MM.1S (cell line): ENCODE results near the gene SPINK6.

Source experiments
- EZH2phosphoT487 ChIP-seq: fragments of 300-600 bp; sonication (generic); IDR thresholded peaks from 2 replicates; pipeline ENCODE4 v1.6.1; 2018; ENCODE audit warnings: antibody characterized with exemption, low read length
- TF ChIP-seq, protein P1 (sequence below): fragments of 300-600 bp; sonication (generic); IDR thresholded peaks from 2 replicates; pipeline ENCODE4 v1.5.1; 2016; ENCODE audit warnings: antibody characterized with exemption, low read length, mixed read lengths

DNA sequence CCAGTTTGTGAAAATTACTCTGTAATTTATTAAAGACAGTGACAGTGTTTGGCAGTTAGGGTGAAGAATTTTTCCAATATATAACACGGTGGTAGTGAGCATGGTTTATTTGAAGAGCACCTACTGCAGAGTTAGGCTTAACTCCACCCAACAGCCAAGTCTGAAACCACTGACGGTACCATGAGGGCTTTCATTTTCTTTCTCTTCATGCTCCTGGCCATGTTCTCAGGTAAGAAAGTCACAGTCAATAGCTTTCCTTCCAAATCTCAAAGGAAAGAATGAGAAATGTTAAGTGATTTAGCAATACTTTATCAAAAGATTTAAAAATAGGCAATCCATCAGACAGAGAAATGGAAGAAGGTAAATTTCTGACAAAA, 35.6 kb downstream of the SPINK6 start, which contains the start of gene MARCOL:
- no peak for TF ChIP-seq EZH2phosphoT487
- TF ChIP-seq, protein P1, sequence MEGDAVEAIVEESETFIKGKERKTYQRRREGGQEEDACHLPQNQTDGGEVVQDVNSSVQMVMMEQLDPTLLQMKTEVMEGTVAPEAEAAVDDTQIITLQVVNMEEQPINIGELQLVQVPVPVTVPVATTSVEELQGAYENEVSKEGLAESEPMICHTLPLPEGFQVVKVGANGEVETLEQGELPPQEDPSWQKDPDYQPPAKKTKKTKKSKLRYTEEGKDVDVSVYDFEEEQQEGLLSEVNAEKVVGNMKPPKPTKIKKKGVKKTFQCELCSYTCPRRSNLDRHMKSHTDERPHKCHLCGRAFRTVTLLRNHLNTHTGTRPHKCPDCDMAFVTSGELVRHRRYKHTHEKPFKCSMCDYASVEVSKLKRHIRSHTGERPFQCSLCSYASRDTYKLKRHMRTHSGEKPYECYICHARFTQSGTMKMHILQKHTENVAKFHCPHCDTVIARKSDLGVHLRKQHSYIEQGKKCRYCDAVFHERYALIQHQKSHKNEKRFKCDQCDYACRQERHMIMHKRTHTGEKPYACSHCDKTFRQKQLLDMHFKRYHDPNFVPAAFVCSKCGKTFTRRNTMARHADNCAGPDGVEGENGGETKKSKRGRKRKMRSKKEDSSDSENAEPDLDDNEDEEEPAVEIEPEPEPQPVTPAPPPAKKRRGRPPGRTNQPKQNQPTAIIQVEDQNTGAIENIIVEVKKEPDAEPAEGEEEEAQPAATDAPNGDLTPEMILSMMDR = no peak
